H9 (cell line): ENCODE data around the gene CENPP. TPM values are rescaled to one million over a fixed set of nuclear protein-coding genes. Genes with fewer than 3 reads are reported as not detected.

Experiments used
- DNase-seq: peaks from one replicate; pipeline ENCODE4 v3.0.0-alpha.2; 2017
- H2AFZ ChIP-seq: one replicate; pipeline ENCODE4 v1.6.1; 2013; ENCODE audit warnings: mild to moderate bottlenecking, low read length, control low read depth, moderate library complexity
- H2AK5ac ChIP-seq: 2 replicates; pipeline ENCODE4 v1.6.1; 2013; ENCODE audit warnings: low read length, control low read depth, mixed read lengths; ENCODE audit not compliant: insufficient read length
- H2BK120ac ChIP-seq: one replicate; pipeline ENCODE4 v1.6.1; 2013; ENCODE audit warnings: low read depth, mild to moderate bottlenecking, low read length, control low read depth, inconsistent platforms; ENCODE audit not compliant: poor library complexity, severe bottlenecking
- H2BK12ac ChIP-seq: 2 replicates; pipeline ENCODE4 v1.6.1; 2013; ENCODE audit warnings: low read length, control low read depth, mixed read lengths, low read depth; ENCODE audit not compliant: insufficient read length
- H2BK15ac ChIP-seq: 2 replicates; pipeline ENCODE4 v1.6.1; 2013; ENCODE audit warnings: low read depth, low read length, control low read depth
- H2BK20ac ChIP-seq: one replicate; pipeline ENCODE4 v1.6.1; 2013; ENCODE audit warnings: low read depth, mild to moderate bottlenecking, low read length, control low read depth, inconsistent platforms; ENCODE audit not compliant: poor library complexity, severe bottlenecking
- H2BK5ac ChIP-seq: 2 replicates; pipeline ENCODE4 v1.6.1; 2013; ENCODE audit warnings: low read length, control low read depth, mixed read lengths; ENCODE audit not compliant: insufficient read length
- H3K14ac ChIP-seq: 2 replicates; pipeline ENCODE4 v1.6.1; 2013; ENCODE audit warnings: low read length, control low read depth; ENCODE audit not compliant: insufficient read depth
- H3K18ac ChIP-seq: 2 replicates; pipeline ENCODE4 v1.6.1; 2013; ENCODE audit warnings: low read depth, mild to moderate bottlenecking, mixed read lengths, low read length, control low read depth; ENCODE audit not compliant: insufficient read length
- H3K23ac ChIP-seq: 2 replicates; pipeline ENCODE4 v1.6.1; 2013; ENCODE audit warnings: low read length, control low read depth, mixed read lengths, low read depth; ENCODE audit not compliant: insufficient read length
- H3K23me2 ChIP-seq: 2 replicates; pipeline ENCODE4 v1.6.1; 2013; ENCODE audit warnings: low read depth, mild to moderate bottlenecking, mixed read lengths, low read length, control low read depth; ENCODE audit not compliant: insufficient read length, poor library complexity, severe bottlenecking
- H3K27ac ChIP-seq: 2 replicates; pipeline ENCODE4 v1.5.1; 2013; ENCODE audit warnings: low read length, control low read depth, mixed read lengths, low read depth; ENCODE audit not compliant: insufficient read length
- H3K27me3 ChIP-seq: 2 replicates; pipeline ENCODE4 v1.6.1; 2013; ENCODE audit warnings: low read length, control low read depth, inconsistent platforms; ENCODE audit not compliant: insufficient read depth
- H3K4ac ChIP-seq: 2 replicates; pipeline ENCODE4 v1.6.1; 2013; ENCODE audit warnings: low read depth, mild to moderate bottlenecking, control low read depth, inconsistent platforms, low read length, moderate library complexity
- H3K4me1 ChIP-seq: 2 replicates; pipeline ENCODE4 v1.6.1; 2013; ENCODE audit warnings: low read length, control low read depth, inconsistent platforms; ENCODE audit not compliant: insufficient read depth
- H3K4me2 ChIP-seq: 2 replicates; pipeline ENCODE4 v1.6.1; 2013; ENCODE audit warnings: low read length, control low read depth, mixed read lengths; ENCODE audit not compliant: insufficient read length, insufficient read depth
- H3K56ac ChIP-seq: 2 replicates; pipeline ENCODE4 v1.6.1; 2013; ENCODE audit warnings: low read depth, mild to moderate bottlenecking, mixed read lengths, low read length, control low read depth; ENCODE audit not compliant: insufficient read length
- H3K79me1 ChIP-seq: 2 replicates; pipeline ENCODE4 v1.6.1; 2013; ENCODE audit warnings: low read depth, mild to moderate bottlenecking, moderate library complexity, low read length, control low read depth, inconsistent platforms; ENCODE audit not compliant: insufficient read depth, poor library complexity, severe bottlenecking
- H3K79me2 ChIP-seq: 2 replicates; pipeline ENCODE4 v1.6.1; 2013; ENCODE audit warnings: low read length, control low read depth, inconsistent platforms; ENCODE audit not compliant: insufficient read depth
- H3K9ac ChIP-seq: 2 replicates; pipeline ENCODE4 v1.6.1; 2013; ENCODE audit warnings: low read length, control low read depth, mixed read lengths; ENCODE audit not compliant: insufficient read length; ENCODE audit errors: extremely low read depth
- H3K9me3 ChIP-seq: one replicate; pipeline ENCODE4 v1.6.1; 2013; ENCODE audit warnings: low read depth, low read length, inconsistent platforms; ENCODE audit not compliant: control insufficient read depth
- H3T11ph ChIP-seq: one replicate; pipeline ENCODE4 v1.6.1; 2013; ENCODE audit warnings: mild to moderate bottlenecking, low read length, control low read depth, inconsistent platforms
- H4K20me1 ChIP-seq: one replicate; pipeline ENCODE4 v1.6.1; 2013; ENCODE audit not compliant: control insufficient read depth, insufficient read length, insufficient read depth
- H4K5ac ChIP-seq: 2 replicates; pipeline ENCODE4 v1.6.1; 2013; ENCODE audit warnings: low read depth, mild to moderate bottlenecking, mixed read lengths, low read length, control low read depth; ENCODE audit not compliant: insufficient read length
- H4K8ac ChIP-seq: replicated peaks from 2 replicates; pipeline ENCODE4 v1.6.1; 2013; ENCODE audit warnings: low read length, control low read depth, mixed read lengths, low read depth; ENCODE audit not compliant: insufficient read length
- H4K91ac ChIP-seq: 2 replicates; pipeline ENCODE4 v1.6.1; 2013; ENCODE audit warnings: low read depth, mild to moderate bottlenecking, moderate library complexity, mixed read lengths, low read length, control low read depth; ENCODE audit not compliant: insufficient read length
- H3K27ac Mint-ChIP-seq, 3 experiments: 2 replicates in 2 of 3; 3 replicates in 1 of 3; pipeline ENCODE4 v1.8.0; 2020 to 2021; ENCODE audit warnings: mixed read lengths in 3 of 3, mild to moderate bottlenecking in 1 of 3, moderate library complexity in 1 of 3
- H3K27me3 Mint-ChIP-seq: 2 replicates; pipeline ENCODE4 v1.8.0; 2021; ENCODE audit warnings: low read depth, mild to moderate bottlenecking, moderate library complexity, mixed read lengths
- H3K36me3 Mint-ChIP-seq, 3 experiments: 2 replicates in 2 of 3; 3 replicates in 1 of 3; pipeline ENCODE4 v1.8.0; 2020 to 2021; ENCODE audit warnings: low read depth in 3 of 3, mixed read lengths in 3 of 3; ENCODE audit not compliant: insufficient read depth in 1 of 3
- H3K4me1 Mint-ChIP-seq, 2 experiments: 2 replicates each; pipeline ENCODE4 v1.8.0; 2020; ENCODE audit warnings: mixed read lengths in 2 of 2
- H3K4me3 Mint-ChIP-seq, 2 experiments: 2 replicates in 1 of 2; 3 replicates in 1 of 2; pipeline ENCODE4 v1.8.0; 2020 to 2021; ENCODE audit warnings: mild to moderate bottlenecking in 2 of 2, mixed read lengths in 2 of 2, moderate library complexity in 1 of 2
- H3K9me3 Mint-ChIP-seq, 2 experiments: 2 replicates in 1 of 2; 3 replicates in 1 of 2; pipeline ENCODE4 v1.8.0; 2020; ENCODE audit warnings: mild to moderate bottlenecking in 2 of 2, mixed read lengths in 2 of 2, moderate library complexity in 1 of 2
- CTCF ChIP-seq: fragments of 200-600 bp; sonication (generic); conservative IDR thresholded peaks from 3 replicates; pipeline ENCODE4 v1.8.0; 2021; ENCODE audit warnings: antibody characterized with exemption, mild to moderate bottlenecking
- WGBS: extraction: QIAGEN DNeasy Blood & Tissue Kit; methylation state at CpG from one replicate; pipeline ENCODE4 v1.1.7; 2013; ENCODE audit warnings: missing lambda C conversion rate, low lambda C conversion rate, mixed read lengths; ENCODE audit not compliant: insufficient read length; ENCODE audit errors: extremely low coverage; 5-methylcytosine and 5-hydroxymethylcytosine counted together
- total RNA-seq: library from RNA; stranded (reverse); gene quantifications from 2 replicates; pipeline ENCODE4 v1.2.1, GENCODE V29; 2021

Gene CENPP
- total RNA-seq, 1 experiment from 2014 or later = 9.1 TPM

DNA sequence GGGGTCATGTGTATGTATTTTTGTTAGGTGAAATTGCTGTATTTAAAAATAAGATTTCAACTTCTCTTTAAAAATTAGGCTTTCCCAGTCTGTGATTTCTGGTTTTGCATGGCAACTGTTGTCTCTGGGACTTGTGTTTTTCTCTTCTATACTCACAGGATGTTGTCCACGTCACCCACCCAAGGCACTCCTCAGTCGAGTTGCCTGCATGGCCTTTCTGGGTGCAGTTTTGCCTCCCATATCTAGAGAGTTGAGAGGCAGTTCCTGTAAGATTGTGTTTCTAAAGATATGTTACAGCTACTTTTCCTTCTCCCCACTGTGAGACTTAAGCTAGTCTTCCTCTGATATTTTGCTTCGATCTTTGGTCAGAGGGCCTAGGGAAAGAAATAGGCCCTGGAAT lies 158.8 kb downstream of the CENPP start:
- no peaks in the 10 kb centered on the region for H3K23me2 ChIP-seq
- no peak overlapping the region for H3K9ac ChIP-seq
- no peak overlapping the region for H2BK120ac ChIP-seq
- no peaks in the 10 kb centered on the region for H3K79me2 ChIP-seq
- no peak overlapping the region for H2BK12ac ChIP-seq
- H3K14ac ChIP-seq = no peak overlapping the region
- H3T11ph ChIP-seq = no peak overlapping the region
- no peak overlapping the region for H3K23ac ChIP-seq
- H2BK5ac ChIP-seq = no peak overlapping the region
- H3K27me3 Mint-ChIP-seq = no peaks in the 10 kb centered on the region
- no peak for TF ChIP-seq CTCF
- no peak overlapping the region for H3K4ac ChIP-seq
- H3K27me3 ChIP-seq = no peaks in the 10 kb centered on the region
- no CpG with 5 or more reads among the region's 3 CpGs for WGBS
- H3K9me3 Mint-ChIP-seq = no peaks in the 10 kb centered on the region
- no peaks in the 10 kb centered on the region for H3K36me3 Mint-ChIP-seq
- no peak overlapping the region for H2BK20ac ChIP-seq
- no peak overlapping the region for H4K8ac ChIP-seq
- H3K4me3 Mint-ChIP-seq = no peak overlapping the region
- no peaks in the 10 kb centered on the region for H3K79me1 ChIP-seq
- no peak overlapping the region for H3K4me2 ChIP-seq
- no peak overlapping the region; a peak in 1 of 7 replicates for H3K27ac Mint-ChIP-seq
- no peak for DNase-seq
- no peaks in the 10 kb centered on the region for H4K20me1 ChIP-seq
- H3K4me1 Mint-ChIP-seq = peaks cover 8 to 12% of the 10 kb centered on the region in 2 experiments
- no peak overlapping the region for H3K27ac ChIP-seq
- H4K5ac ChIP-seq = no peak overlapping the region
- no peak overlapping the region for H2BK15ac ChIP-seq
- no peak overlapping the region for H2AK5ac ChIP-seq
- no peaks in the 10 kb centered on the region for H3K4me1 ChIP-seq
- no peaks in the 10 kb centered on the region for H3K9me3 ChIP-seq
- no peak overlapping the region for H3K18ac ChIP-seq
- no peak overlapping the region for H4K91ac ChIP-seq
- H3K56ac ChIP-seq = no peak overlapping the region
- H2AFZ ChIP-seq = no peak overlapping the region
